Head of caudate nucleus (tissue), 42 donors: ENCODE measurements around the gene FMO5.
A peak's percentile ranks its signal among the peaks of the same experiment; 100 is the strongest.
"Not testable (repeated sequence)": the region's sequence is repeated elsewhere in the genome, so short reads cannot be mapped to it uniquely, and the experiment has no call there.

Experiments
- DNase-seq, 42 donors: peaks; one replicate each; pipeline versions ENCODE4 v3.0.0 to v3.0.0-alpha.2; 2020 to 2021; ENCODE audit warnings: mixed read lengths in 7 of 42
- intact Hi-C: fragments of 100-400 bp; cut with DNase I; formaldehyde crosslinking; loops from one replicate; pipeline ENCODE4 v1.15.0; 2022

The FMO5 gene

DNA sequence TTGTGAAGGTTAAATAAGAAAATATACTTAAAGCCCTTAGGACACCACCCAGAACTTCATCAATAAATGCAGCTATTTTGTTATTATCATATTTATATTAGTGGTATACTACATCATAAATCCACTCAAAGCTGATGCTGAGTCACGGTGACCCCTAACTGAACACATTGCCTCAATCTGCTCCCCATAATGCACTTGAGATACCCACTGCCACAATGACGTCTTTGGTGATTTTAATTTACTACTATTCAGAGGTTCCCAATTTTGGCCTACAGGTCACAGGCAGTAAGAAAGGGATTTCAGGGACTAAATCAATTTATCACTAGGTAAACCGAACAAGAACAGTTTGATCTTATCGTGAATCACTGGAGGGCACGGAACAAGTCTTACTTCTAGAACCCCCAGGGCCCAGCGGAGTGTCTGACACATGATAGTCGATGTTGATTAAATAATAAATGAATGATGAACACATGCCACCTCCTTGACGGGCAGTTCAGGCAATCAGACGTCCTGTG lies 16.9 kb upstream of the FMO5 start:
- DNase-seq: no peak
- intact Hi-C loops: loop anchor here (1.0 kb wide), 1 partner anchor 70 kb away; the partner anchor contains the start of gene PRKAB2

DNA sequence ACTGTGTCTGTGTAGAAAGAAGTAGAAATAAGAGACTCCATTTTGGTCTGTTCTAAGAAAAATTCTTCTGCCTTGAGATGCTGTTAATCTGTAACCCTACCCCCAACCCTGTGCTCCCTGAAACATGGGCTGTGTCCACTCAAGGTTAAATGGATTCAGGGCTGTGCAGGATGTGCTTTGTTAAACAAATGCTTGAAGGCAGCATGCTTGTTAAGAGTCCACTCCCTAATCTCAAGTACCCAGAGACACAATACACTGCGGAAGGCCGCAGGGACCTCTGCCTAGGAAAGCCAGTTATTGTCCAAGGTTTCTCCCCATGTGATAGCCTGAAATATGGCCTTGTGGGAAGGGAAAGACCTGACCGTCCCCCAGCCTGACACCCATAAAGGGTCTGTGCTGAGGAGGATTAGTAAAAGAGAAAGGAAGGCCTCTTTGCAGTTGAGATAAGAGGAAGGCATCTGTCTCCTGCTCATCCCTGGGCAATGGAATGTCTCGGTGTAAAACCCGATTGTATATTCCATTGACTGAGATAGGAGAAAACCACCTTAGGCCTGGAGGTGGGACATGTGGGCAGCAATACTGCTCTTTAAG lies 15.1 kb upstream of the FMO5 start:
- intact Hi-C loops, DNase-seq: not testable (repeated sequence)

DNA sequence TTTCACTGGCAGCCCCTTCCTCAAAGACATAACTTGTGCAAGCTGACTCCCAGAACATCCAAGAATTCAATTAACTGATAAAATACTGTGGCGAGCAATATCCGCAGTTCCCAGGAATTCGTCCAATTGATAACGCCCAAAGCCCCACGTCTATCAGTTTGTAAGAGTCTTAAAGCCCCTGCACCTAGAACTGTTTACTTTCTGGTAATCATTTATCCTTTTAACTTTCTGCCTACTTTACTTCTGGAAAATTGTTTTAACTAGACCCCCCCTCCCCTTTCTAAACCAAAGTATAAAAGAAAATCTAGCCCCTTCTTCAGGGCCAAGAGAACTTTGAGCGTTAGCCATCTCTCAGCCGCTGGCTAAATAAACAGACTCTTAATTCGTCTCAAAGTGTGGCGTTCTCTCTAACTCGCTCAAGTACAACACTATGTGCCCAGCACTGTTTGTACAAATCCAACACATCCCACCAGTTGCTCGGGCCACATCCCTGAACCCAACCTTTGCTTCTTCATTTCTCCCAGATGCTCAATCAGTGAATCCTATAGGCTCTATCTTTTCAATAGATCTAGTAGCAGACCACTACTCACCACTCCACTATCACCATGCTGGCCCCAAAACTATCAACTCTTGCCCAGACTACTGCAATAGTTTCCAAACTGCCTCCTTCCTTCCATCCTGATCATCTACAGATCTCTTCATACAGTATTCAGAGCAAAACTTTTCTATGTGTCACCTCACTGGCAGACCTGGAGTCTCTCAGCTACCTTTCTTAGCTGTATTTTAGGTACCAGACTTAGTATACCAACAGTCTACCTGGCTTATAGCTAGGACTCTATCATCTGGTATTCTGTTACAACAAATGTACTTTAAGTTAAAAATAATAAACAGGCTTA lies 14.0 kb upstream of the FMO5 start:
- intact Hi-C loops: no loop called here
- no peak for DNase-seq

DNA sequence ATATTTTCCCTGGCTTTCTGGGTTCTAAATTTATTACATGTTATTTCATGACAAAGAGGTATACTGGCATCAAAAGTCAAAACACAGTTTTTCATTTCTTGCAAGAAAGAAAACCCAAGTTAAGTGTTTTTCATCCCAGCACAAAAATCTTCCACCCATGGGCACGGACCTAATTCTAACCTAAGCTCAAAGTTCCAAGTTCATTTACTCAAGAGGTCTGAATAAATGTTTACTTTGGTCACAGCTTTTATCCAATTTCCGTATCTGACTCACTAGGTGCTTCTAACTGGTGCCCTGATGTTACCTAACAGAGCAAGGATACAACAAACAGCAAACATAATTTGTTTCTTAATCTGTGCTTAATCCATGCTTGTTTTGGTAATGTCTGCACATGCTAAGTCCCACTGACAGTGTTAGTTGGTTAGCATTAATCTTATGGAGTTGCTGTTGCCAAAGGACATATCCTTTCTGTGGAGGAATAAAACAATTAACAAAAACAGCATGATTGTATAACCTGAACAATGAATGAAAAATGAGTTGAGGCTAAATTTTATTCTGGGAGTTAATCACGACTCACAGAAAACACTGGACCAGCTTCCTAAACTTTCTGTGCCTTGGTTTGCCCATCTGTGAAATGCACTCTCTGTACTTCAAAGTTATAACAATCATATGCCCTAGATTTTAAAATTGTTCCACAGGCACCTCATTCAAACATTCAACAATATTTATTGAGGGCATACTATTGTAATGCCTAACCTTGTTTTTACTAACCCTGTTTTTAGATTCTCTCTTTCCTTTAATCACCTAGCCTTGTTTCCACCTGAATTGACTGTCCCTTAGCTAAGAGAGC lies 13.1 kb upstream of the FMO5 start:
- DNase-seq: no peak
- intact Hi-C loops: no loop called here

DNA sequence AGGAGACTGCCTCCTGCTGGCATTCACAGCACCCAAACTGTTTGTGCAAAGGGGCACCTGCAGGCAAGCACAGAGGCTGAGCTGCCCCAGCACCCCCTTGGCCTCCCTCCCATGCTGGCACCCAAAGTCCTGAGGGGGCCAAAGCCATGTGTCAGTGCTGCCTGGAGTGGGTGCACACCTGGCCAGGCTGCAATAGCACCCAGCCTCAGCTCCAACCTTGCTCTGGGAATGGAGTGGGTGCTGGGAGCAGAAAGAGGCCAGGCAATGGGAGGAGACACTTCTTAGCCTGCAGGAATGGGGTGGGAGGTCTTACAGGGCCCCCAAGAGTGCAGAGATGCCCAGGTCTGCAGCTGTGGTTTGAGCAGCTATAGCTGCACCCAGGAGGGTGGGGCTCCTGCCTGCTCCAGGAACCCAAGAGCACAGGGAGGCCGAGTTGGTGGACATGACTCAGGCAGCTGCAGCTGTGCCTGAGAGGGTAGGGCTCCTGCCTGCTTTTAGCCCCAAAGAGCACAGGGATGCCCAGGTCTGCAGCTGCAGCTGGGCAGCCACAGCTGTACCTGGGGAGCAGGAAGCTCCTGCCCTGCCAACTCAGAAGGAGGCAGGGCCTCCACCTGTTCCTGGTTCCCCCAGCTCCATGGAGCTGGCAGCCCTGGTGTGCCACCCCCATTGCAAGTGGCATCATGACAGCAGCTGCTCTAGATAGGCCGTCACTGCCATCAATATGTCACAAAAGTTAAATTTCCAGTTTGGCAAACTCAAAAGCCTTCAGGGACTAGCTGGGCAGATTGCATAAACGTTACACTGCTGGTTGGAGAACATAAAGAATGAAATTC lies 12.0 kb upstream of the FMO5 start:
- intact Hi-C loops: no loop called here
- no peak for DNase-seq

DNA sequence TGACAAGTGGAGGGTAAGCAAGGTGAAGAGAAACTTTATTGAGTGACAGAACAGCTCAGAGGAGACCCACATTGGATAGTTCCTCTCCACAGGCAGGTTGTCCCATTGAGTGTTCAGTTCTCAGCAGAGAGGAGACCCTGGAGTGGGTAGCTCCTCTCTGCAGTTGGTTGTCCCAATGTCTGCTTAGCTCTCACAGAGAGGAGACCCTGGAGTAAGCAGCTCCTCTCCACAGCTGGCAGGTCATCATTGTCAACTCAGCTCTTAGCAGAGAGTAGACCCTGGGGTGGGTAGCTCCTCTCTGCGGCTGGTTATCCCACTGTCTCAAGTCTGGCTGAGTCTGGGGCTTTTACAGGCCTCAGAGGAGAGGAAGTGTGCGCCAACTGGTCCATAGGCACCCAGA lies 11.3 kb upstream of the FMO5 start:
- no peak for DNase-seq
- intact Hi-C loops: no loop called here

DNA sequence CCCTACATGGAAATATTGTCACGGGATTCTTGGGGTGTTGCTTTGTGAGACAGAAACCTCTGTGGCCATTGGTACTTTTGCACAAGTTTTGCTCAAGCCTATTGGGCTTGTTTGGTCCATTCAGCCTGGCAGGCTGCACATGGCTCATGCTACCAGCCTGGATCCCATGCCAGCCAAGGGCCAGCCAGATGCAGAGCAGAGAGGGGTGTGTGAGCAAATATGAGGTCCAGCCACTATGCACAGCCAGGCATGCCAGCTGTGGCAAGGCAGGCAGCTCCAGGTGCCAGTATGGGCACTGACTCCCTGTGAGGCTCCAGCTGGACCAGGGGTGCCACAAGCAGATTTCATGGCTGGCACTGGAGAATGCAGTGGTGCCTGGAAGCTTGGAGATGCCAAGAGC lies 10.7 kb upstream of the FMO5 start:
- intact Hi-C loops: no loop called here
- no peak for DNase-seq

DNA sequence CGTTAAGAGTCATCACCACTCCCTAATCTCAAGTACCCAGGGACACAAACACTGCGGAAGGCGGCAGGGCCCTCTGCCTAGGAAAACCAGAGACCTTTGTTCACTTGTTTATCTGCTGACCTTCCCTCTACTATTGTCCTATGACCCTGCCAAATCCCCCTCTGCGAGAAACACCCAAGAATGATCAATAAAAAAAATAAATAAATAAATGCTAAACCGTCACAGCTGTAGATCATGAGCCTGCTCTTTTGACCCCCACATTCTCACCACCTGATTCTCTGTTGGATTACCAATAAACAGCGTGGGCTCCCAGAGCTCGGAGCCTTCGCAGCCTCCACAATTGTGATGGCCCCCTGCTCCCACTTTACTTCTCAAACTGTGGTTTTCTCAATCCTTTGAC lies 8.8 kb upstream of the FMO5 start:
- intact Hi-C loops, DNase-seq: not testable (repeated sequence)

DNA sequence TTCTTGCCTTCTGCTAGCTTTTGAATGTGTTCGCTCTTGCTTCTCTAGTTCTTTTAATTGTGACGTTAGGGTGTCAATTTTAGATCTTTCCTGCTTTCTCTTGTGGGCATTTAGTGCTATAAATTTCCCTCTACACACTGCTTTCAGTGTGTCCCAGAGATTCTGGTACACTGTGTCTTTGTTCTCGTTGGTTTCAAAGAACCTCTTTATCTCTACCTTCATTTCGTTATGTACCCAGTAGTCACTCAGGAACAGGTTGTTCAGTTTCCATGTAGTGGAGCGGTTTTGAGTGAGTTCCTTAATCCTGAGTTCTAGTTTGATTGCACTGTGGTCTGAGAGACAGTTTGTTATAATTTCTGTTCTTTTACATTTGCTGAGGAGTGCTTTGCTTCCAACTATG lies 5.9 kb upstream of the FMO5 start:
- intact Hi-C loops, DNase-seq: not testable (repeated sequence)

DNA sequence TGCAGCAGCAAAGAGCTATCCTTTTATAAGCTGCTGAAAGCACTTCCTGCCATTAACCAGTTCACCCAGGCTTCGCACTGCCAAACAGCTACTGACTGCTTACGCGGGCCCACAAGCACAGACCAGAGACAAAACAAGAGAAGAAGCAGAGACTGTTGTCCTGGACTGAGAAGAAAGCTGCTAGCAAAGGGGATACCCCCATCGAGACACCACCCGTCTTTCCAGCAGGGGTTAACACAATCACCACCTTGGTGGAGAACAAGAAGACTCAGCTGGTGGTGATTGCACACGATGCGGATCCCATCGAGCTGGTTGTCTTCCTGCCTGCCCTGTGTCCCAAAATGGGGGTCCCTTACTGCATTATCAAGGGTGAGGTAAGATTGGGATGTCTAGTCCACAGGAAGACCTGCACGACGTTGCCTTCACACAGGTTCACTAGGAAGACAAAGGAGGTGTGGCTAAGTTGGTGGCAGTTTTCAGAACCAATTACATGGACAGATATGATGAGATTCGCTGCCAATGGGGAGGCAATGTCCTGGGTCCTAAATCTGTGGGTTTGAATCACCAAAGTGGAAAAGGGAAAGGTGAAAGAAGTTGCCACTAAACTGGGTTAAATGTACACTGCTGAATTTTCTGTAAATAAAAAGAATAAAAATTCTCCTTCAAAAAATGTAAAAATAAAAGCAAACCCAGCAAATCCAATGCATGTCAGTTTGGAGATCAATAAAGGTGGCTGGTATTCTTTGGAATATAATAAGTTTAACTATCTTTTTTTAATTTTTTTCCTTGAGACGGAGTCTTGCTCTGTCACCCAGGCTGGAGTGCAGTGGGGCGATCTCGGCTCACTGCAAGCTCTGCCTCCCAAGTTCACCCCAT lies 1.2 kb downstream of the FMO5 start:
- intact Hi-C loops: no loop called here

DNA sequence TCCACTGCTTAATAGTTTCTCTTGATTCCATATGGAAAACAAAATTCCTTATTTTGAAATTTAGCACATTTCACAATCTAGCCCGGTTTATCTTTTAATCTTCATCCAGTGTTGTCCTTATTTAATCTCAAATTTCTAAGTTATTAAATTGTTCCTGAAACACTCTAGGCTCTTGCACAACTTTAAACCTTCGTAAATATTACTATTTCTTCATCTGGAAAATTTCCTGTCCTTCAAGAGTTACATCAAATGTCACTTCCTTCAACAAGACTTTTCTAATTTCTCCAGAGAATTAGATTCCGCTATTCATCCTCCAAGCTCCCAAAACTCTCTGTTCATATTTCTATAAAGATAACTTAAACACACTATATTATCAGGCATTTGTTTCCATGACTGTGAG lies 6.5 kb downstream of the FMO5 start:
- intact Hi-C loops: no loop called here
- DNase-seq: no peak

More for the DNA sequence above, 1.2 kb downstream of the FMO5 start:
- DNase-seq: no peak

DNA sequence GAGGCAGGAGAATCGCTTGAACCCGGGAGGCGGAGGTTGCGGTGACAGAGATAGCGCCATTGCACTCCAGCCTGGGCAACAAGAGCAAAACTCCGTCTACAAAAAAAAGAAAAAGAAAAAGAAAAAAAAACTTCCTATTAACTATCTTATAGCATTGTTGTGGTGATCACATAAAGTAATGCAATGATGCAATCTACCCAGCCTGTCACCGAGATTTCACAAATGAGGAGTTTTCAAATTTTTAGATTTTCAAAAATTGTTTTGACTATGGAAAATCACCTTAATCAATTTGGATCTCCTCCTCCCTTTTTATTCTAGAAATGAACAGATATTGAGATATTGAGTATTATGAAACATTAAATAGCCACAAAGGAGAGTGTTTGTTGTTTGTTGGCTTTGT lies 8.0 kb downstream of the FMO5 start:
- DNase-seq: no peak
- intact Hi-C loops: no loop called here

DNA sequence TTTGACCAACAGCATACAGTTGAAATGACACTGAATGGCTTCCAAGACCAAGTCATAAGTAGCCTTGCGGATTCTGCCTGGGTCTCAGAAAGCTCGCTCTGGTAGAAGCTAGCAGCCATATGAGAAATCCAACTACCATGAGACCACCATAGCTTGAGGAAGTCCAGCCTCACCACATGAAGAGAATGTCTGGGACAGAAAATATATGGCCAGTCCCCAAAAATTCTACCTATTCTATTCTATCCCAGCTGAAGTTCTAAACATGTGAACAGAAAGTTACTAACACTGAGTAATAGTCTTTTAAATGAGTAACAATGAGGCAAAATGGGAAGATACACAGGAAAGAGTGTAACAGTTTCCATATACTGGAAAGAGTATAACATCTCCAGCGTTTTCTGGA lies 9.0 kb downstream of the FMO5 start:
- no peak for DNase-seq
- intact Hi-C loops: no loop called here

DNA sequence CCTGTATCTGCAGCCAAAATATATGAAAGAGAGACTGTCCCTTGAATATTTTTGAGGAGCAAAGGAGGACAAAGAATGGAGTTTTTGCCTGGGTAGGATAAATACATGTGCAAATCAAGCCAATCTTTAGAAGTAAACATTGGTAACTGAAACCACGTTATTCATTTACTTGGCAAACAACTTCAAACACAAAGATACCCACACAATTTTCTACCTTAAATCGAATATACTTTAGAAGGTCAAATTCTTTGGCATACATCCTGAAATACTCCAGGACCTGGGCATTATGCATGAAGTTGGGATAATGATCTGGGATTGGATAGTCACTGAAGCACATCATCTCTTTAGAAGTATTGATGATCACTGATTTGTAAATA lies 9.6 kb downstream of the FMO5 start:
- intact Hi-C loops: no loop called here

DNA sequence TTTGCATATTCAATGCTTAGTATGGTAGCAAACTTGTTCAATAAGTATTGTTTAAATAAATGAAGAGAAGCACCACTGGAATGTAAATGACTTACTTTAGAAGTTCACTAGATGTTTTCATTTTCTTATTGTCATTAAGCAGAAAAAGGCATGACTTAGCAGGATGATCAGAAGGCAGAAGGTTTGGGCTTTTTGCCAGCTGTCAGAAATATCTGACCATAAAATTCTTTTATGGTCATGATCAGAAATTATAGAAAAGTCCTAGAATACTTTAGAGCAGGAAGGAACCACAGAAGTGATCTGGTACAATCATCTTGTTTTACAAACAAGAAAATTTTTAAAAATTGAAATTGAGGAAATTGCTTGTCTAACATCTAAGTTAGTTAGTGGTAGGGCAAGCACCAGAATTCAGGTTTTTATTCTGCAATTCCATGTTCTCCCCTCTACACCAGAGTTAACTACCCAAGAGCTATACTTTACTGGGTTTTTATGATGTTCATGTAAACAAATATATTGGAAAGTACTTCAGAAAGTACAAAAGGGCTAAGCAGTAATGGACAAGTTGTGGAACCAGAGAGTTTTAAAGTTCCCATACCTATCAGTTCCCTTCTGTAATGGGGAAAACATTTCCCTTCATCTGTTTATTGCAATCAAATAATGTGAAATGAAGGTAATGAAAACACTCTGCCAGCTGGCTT lies 10.1 kb downstream of the FMO5 start:
- intact Hi-C loops: no loop called here
- DNase-seq: no peak

More for the DNA sequence above, 9.6 kb downstream of the FMO5 start:
- DNase-seq: no peak

DNA sequence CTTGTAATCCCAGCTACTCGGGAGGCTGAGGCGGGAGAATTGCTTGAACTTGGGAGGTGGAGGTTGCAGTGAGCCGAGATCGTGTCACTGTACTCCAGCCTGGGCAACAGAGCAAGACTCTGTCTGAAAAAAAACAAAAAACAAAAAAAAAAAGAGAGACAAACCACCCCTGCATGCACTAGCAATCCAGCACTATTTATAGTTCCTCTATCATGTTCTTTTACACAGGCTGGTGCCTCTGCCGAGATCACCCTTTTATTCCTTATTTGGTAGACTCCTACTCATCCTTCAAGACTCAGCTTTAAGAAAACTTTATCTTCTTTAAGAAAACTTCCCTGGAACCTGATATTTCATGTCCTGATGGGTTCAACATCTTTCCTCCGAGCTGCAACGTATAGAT lies 10.8 kb downstream of the FMO5 start:
- peak in 1 of 42 donors; percentile 20 for DNase-seq
- intact Hi-C loops: no loop called here

DNA sequence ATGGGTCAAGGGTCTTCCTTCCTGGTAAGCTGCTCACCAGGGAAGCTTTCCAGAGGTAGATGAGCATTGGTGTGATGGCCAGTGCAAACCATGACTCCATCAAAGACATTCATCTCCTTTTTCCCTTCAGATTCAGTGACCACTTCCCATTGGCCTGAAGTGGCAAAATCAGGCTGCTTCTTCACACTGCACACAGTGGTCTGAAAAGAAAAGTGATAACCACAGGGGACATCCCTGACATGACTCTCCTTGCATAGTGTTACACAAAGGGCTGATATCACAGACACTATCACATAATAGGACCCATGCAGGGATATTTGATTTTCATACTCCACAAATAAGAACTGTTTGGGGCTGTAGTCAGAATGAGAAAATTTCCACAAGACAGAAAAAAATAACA lies 11.9 kb downstream of the FMO5 start:
- no peak for DNase-seq
- intact Hi-C loops: no loop called here
